Activated CD4-positive, alpha-beta T cell treated with anti-CD3 and anti-CD28 coated beads, Interleukin-2, Interleukin-6, amounts not matched to agents 100 ng/mL and 50 ng/mL, durations not matched to agents 16 hours and 8 hours (primary cell): ENCODE measurements around the gene NDUFA12.

Experiments
- DNase-seq: peaks from one replicate; pipeline ENCODE4 v3.0.0-alpha.2; 2020

NDUFA12 gene

DNA sequence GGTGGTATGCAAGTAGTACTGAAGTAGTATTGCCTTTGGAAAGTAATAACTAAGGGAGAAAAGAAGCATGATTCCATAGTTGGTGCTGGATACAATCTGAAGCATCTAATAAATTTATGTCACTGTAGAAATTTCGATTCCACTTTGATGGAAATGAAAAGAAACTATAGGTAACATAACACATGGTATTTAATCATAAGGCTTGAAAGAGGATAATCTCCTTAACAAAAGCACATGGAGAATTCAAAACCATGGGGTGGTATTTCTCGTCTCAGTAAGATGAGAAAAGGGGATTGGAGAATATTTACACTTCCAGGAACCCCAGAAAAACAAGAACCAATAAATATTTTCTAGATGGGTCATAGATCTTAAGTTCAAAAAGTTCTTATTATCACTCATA, 72.7 kb downstream of the NDUFA12 start:
- DNase-seq = no peak

DNA sequence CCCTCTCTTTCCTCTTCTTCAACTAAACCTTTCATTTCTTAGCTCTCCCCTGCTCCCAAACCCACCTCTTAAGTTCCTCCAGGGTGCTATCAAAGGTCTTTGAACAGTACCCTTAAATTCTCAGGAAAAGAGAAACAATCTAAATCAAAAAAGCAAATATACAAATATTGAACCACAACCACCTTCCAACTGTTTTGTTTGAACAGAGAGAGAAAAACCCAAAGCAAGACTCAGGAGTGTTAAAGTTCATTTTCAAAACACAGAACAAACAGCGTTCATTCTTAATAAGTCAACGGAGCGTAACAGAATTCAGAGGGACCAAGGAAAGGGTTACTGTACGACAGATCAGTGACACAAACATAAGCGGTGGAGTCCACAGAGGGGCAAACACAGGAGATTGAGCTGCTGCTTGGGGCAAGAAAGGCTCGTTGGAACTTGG, 73.3 kb downstream of the NDUFA12 start:
- DNase-seq = no peak

GRCh38 chr12:94929780-94930179, 73.7 kb downstream of the NDUFA12 start:
- no peak for DNase-seq

GRCh38 chr12:94925729-94926128, 77.8 kb downstream of the NDUFA12 start:
- no peak for DNase-seq

GRCh38 chr12:94925206-94925605, 78.3 kb downstream of the NDUFA12 start:
- DNase-seq = no peak

DNA sequence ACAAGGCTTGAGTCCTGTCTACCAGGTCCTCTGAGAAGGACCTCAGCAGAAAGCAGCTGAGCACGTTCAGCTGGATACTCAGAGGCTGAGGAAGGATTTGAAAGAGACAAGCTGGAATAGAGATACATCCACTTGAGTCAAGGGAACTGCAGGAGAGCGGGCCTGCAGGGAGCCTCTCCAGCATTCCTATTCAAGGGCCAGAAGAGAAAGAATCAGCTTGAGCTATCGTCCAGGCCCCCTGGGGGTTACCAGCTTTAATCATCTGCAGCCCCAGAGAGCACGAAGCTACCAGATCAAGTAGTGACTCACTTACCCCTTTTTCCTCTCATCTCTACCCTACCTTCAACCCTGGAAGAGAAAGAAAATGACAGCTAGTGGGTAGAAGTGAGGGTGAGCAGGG, 80.9 kb downstream of the NDUFA12 start:
- no peak for DNase-seq
